Naive thymus-derived CD4-positive, alpha-beta T cell (primary cell): ENCODE results near the gene APPL1. TPM values are rescaled to one million over a fixed set of nuclear protein-coding genes. Genes with fewer than 3 reads are reported as not detected.

Experiments
- ATAC-seq: fragments of 150-1000 bp; cut with Tn5 transposase; 2 replicates; pipeline ENCODE4 v1.10.0; 2021; ENCODE audit warnings: mild to moderate bottlenecking, moderate library complexity
- CTCF ChIA-PET: fragments of 350-600 bp; sonication (Branson Sonifier 250); formaldehyde crosslinking; loops from one replicate; lab custom pipeline; 2021; ENCODE audit warnings: antibody characterized with exemption; lab: Charles Lee
- POLR2A ChIA-PET: fragments of 350-600 bp; sonication (Branson Sonifier 250); formaldehyde crosslinking; loops from one replicate; lab custom pipeline; 2021; ENCODE audit warnings: antibody characterized with exemption, inconsistent platforms; lab: Charles Lee
- DNase-seq, 9 donors: peaks; one replicate each; pipeline versions ENCODE4 v3.0.0 to v3.0.0-alpha.2; 2020 to 2022; ENCODE audit warnings: mixed read lengths in 1 of 9
- H3K27ac ChIP-seq: one replicate; pipeline ENCODE4 v1.7.0; 2013; ENCODE audit warnings: mild to moderate bottlenecking, low read depth, low read length, moderate library complexity
- H3K27me3 ChIP-seq, 2 donors: one replicate each; pipeline ENCODE4 v1.7.0; 2013; ENCODE audit warnings: low read length in 2 of 2, mild to moderate bottlenecking in 2 of 2, moderate library complexity in 2 of 2; ENCODE audit not compliant: control insufficient read depth in 2 of 2, insufficient read depth in 2 of 2
- H3K36me3 ChIP-seq, 3 experiments: 1 replicate in 2 of 3; 2 replicates in 1 of 3; pipeline ENCODE4 v1.7.0; 2013; ENCODE audit warnings: low read length in 3 of 3, mild to moderate bottlenecking in 3 of 3, moderate library complexity in 1 of 3; ENCODE audit not compliant: insufficient read depth in 3 of 3, control insufficient read depth in 2 of 3
- H3K4me1 ChIP-seq, 2 donors: one replicate each; pipeline ENCODE4 v1.7.0; 2013; ENCODE audit warnings: low read length in 2 of 2, mild to moderate bottlenecking in 2 of 2, moderate library complexity in 1 of 2; ENCODE audit not compliant: control insufficient read depth in 2 of 2, insufficient read depth in 2 of 2
- H3K4me3 ChIP-seq: 2 replicates; pipeline ENCODE4 v1.7.0; 2013; ENCODE audit warnings: mild to moderate bottlenecking, low read length
- H3K9me3 ChIP-seq, 3 experiments: 1 replicate in 2 of 3; 2 replicates in 1 of 3; pipeline ENCODE4 v1.7.0; 2013; ENCODE audit warnings: low read length in 3 of 3; ENCODE audit not compliant: control insufficient read depth in 2 of 3
- H3K27ac Mint-ChIP-seq, 9 donors: one replicate each; pipeline ENCODE4 v1.8.0; 2020 to 2022; ENCODE audit warnings: mixed read lengths in 9 of 9, mild to moderate bottlenecking in 8 of 9, moderate library complexity in 5 of 9, inconsistent platforms in 2 of 9
- H3K27me3 Mint-ChIP-seq, 5 donors: one replicate each; pipeline ENCODE4 v1.8.0; 2021 to 2022; ENCODE audit warnings: mixed read lengths in 5 of 5, mild to moderate bottlenecking in 1 of 5
- H3K36me3 Mint-ChIP-seq, 5 donors: one replicate each; pipeline ENCODE4 v1.8.0; 2020 to 2022; ENCODE audit warnings: mixed read lengths in 5 of 5, mild to moderate bottlenecking in 3 of 5, inconsistent platforms in 1 of 5
- H3K4me1 Mint-ChIP-seq, 7 donors: one replicate each; pipeline ENCODE4 v1.8.0; 2020 to 2022; ENCODE audit warnings: mixed read lengths in 7 of 7, mild to moderate bottlenecking in 3 of 7, inconsistent platforms in 1 of 7
- H3K4me3 Mint-ChIP-seq, 10 donors: one replicate each; pipeline ENCODE4 v1.8.0; 2020 to 2022; ENCODE audit warnings: mild to moderate bottlenecking in 10 of 10, mixed read lengths in 10 of 10, moderate library complexity in 6 of 10, inconsistent platforms in 2 of 10
- H3K9me3 Mint-ChIP-seq, 11 donors: one replicate each; pipeline ENCODE4 v1.8.0; 2020 to 2022; ENCODE audit warnings: mixed read lengths in 11 of 11, mild to moderate bottlenecking in 4 of 11, inconsistent platforms in 1 of 11, moderate library complexity in 1 of 11
- intact Hi-C, 2 donors: fragments of 100-400 bp; cut with micrococcal nuclease; formaldehyde crosslinking; loops; one replicate each; pipeline ENCODE4 v1.15.1; 2023
- polyA plus RNA-seq, 2 donors: library from polyadenylated mRNA; unstranded; fragments of 300-500 nt; fragmentation: Illumina TruSeq; gene quantifications; one replicate each; pipeline ENCODE4 v1.2.3, GENCODE V29; 2021
- total RNA-seq, 6 experiments: library from RNA in 5 of 6; stranded (reverse) in 5 of 6; gene quantifications; 1 replicate in 5 of 6; 2 replicates in 1 of 6; pipeline ENCODE4 v1.2.3 and lab custom pipeline; 2021 to 2026

The APPL1 gene
- total and polyA plus RNA-seq, 7 experiments from 2014 or later: 25.4 to 58.8 (median 34.1) TPM

DNA sequence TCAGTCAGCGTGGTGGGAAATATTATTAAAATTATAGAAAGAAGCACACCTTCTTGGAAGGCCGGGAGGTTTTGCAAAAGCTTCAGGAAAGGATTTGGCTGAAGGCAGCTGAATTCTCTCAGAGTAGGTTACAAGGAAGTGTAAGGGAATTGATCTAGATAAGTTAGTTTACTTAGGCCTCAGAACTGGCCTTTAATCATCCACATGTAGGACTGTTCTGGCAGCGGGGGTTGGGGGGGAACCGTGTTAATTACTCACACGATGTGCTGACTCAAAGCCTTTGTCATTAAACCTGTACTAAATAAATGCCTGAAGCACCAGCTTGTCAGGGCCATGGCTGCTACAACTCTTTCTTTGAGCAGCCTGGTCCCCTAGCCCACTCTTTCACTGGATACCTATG, 52.2 kb downstream of the APPL1 start:
- ChIA-PET POLR2A (no interaction called here), CTCF (no interaction called here)
- Mint-ChIP-seq H3K36me3 (peaks cover 0 to 9% (median 0%) of the 10 kb centered on the region in 5 donors), H3K27me3 (no peaks in the 10 kb centered on the region), H3K27ac (no peak overlapping the region), H3K4me3 (no peak overlapping the region), H3K4me1 (peaks cover 0 to 5% (median 0%) of the 10 kb centered on the region in 7 donors), H3K9me3 (peaks cover 0 to 11% (median 0%) of the 10 kb centered on the region in 11 donors)
- no peak for ATAC-seq
- DNase-seq: no peak
- no peaks in the 10 kb centered on the region for H3K9me3 ChIP-seq
- no peaks in the 10 kb centered on the region for H3K4me1 ChIP-seq
- no peaks in the 10 kb centered on the region for H3K27me3 ChIP-seq
- no peak overlapping the region for H3K27ac ChIP-seq
- intact Hi-C loops: no loop called here
- H3K4me3 ChIP-seq: no peak overlapping the region
- H3K36me3 ChIP-seq: peaks cover 0 to under 1% (median 0%) of the 10 kb centered on the region in 3 experiments

DNA sequence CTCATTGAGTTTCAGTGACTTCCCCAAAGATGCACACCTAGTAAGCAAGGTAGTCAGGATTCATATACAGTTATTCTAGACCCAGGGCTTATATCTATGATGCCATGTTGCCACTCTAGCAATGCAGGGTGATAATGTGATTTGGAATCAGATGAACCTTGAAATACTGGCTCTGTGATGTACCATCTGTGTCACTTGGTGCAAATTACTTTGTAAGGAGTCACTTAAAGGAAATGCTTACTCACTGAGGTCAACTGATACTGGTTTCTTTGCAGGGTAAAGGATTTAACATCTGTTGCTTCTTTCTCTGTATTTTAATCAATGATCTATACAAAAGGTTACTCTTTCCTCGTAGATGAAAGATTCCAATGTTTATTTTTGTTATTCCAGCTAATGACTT, 54.2 kb downstream of the APPL1 start:
- ChIA-PET CTCF (no interaction called here), POLR2A (interaction anchor here (0.6 kb wide), 1 partner anchor 53 kb away, joined by 3 read pairs; no protein-coding TSS in a partner anchor)
- Histone ChIP-seq H3K27me3 (no peaks in the 10 kb centered on the region), H3K4me3 (no peak overlapping the region), H3K9me3 (no peaks in the 10 kb centered on the region), H3K27ac (no peak overlapping the region), H3K4me1 (no peaks in the 10 kb centered on the region), H3K36me3 (no peaks in the 10 kb centered on the region)
- intact Hi-C loops: no loop called here
- H3K27me3 Mint-ChIP-seq: peaks cover 0 to 5% (median 0%) of the 10 kb centered on the region in 5 donors
- peaks cover 0 to 11% (median 0%) of the 10 kb centered on the region in 5 donors for H3K36me3 Mint-ChIP-seq
- H3K4me1 Mint-ChIP-seq: peaks cover 0 to 5% (median 0%) of the 10 kb centered on the region in 7 donors
- DNase-seq (no peak), ATAC-seq (no peak)
- H3K4me3 Mint-ChIP-seq: no peak overlapping the region
- H3K27ac Mint-ChIP-seq: no peak overlapping the region
- peaks cover 0 to 11% (median 0%) of the 10 kb centered on the region in 11 donors for H3K9me3 Mint-ChIP-seq

DNA sequence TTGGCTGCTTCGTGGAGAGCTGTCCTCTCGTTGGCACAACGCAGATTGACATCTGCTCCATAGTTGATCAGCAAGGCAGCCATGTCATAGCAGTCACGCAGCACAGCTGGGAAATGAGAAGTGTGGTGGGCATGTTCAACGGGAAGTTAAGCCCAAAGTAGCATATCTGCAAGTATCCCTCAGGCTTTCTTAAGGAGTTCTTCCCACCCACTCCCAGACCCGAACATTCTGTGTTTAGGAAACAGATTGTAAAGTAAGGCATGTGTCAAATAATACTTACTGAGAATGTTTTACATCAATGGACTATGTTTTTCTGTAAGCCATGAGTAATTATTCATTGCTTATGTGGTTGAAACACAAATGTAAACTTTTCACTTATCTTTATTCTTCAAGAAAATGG, 55.8 kb downstream of the APPL1 start:
- Mint-ChIP-seq H3K9me3 (peaks cover 0 to 17% (median 2%) of the 10 kb centered on the region in 11 donors), H3K27ac (no peak overlapping the region), H3K4me3 (no peak overlapping the region), H3K36me3 (peaks cover 0 to 7% (median 0%) of the 10 kb centered on the region in 5 donors), H3K4me1 (peaks cover 0 to 5% (median 0%) of the 10 kb centered on the region in 7 donors), H3K27me3 (peaks cover 0 to 6% (median 0%) of the 10 kb centered on the region in 5 donors)
- CTCF ChIA-PET: no interaction called here
- no peaks in the 10 kb centered on the region for H3K4me1 ChIP-seq
- no peaks in the 10 kb centered on the region for H3K9me3 ChIP-seq
- H3K27ac ChIP-seq: no peak overlapping the region
- no peaks in the 10 kb centered on the region for H3K36me3 ChIP-seq
- no peak for ATAC-seq
- intact Hi-C loops: no loop called here
- H3K4me3 ChIP-seq: no peak overlapping the region
- no peak for DNase-seq
- no peaks in the 10 kb centered on the region for H3K27me3 ChIP-seq
- POLR2A ChIA-PET: interaction anchor here (1.2 kb wide), 1 partner anchor 9 kb away, joined by 3 read pairs; no protein-coding TSS in a partner anchor

DNA sequence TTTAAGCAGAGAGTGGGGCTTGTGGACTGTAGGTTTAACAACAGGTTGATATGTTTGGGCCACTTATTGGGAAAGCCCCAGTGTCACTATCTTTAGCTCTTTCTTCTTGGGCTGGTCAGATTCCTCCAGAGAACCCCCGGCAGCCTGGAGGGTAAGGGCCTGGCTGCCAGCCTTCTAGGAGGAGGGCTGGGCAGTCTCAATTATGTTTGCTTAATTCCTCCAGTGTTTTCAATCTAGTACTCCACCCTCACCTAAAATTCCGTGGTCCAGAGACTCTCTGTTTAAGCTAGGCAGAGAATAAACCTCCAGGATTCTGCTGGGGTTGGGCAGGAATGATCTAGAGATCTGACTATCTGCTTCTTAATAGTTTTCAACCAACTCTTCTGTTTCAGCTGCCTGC, 59.7 kb downstream of the APPL1 start:
- Histone ChIP-seq H3K36me3 (no peaks in the 10 kb centered on the region), H3K9me3 (no peaks in the 10 kb centered on the region), H3K4me3 (no peak overlapping the region), H3K27ac (no peak overlapping the region), H3K4me1 (no peaks in the 10 kb centered on the region), H3K27me3 (peaks cover 0 to 4% of the 10 kb centered on the region in 2 donors)
- no peak overlapping the region for H3K27ac Mint-ChIP-seq
- peaks cover 0 to 3% (median 0%) of the 10 kb centered on the region in 7 donors for H3K4me1 Mint-ChIP-seq
- CTCF ChIA-PET: no interaction called here
- H3K9me3 Mint-ChIP-seq: peaks cover 0 to 6% (median 0%) of the 10 kb centered on the region in 11 donors
- ATAC-seq: no peak
- no peak overlapping the region for H3K4me3 Mint-ChIP-seq
- DNase-seq: no peak
- H3K36me3 Mint-ChIP-seq: peaks cover 0 to 6% (median 0%) of the 10 kb centered on the region in 5 donors
- H3K27me3 Mint-ChIP-seq: peaks cover 4 to 20% (median 7%) of the 10 kb centered on the region in 5 donors
- POLR2A ChIA-PET: no interaction called here
- intact Hi-C loops: no loop called here

DNA sequence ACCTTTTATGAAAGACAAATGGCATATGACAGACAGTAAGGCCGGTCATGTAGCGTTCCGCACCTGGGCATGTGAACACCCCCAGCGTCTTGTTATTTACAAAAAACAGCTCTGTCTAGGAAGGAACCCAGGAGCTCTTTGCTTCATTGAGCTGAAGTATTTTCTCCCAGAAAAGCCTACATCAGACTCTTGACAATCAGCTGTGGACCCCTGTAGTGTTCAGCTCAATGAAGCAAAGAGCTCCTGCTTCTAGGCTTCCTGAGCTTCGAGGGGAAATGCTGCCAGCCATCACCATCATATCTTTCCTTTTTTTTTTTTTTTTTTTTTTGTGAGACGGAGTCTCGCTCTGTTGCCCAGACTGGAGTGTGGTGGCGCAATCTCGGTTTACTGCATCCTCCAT, 60.9 kb downstream of the APPL1 start:
- Mint-ChIP-seq H3K36me3 (peaks cover 0 to 6% (median 0%) of the 10 kb centered on the region in 5 donors), H3K4me1 (peaks cover 0 to 3% (median 0%) of the 10 kb centered on the region in 7 donors), H3K27me3 (peaks cover 4 to 20% (median 9%) of the 10 kb centered on the region in 5 donors), H3K4me3 (no peak overlapping the region), H3K27ac (peak overlapping the region in 1 of 9 donors; percentile 42), H3K9me3 (peaks cover 0 to 6% (median 0%) of the 10 kb centered on the region in 11 donors)
- no peak for ATAC-seq
- no peak for DNase-seq
- CTCF ChIA-PET: no interaction called here
- H3K9me3 ChIP-seq: no peaks in the 10 kb centered on the region
- H3K27me3 ChIP-seq: peaks cover 0 to 4% of the 10 kb centered on the region in 2 donors
- no peak overlapping the region for H3K4me3 ChIP-seq
- POLR2A ChIA-PET: no interaction called here
- H3K36me3 ChIP-seq: no peaks in the 10 kb centered on the region
- no peak overlapping the region for H3K27ac ChIP-seq
- intact Hi-C loops: no loop called here
- H3K4me1 ChIP-seq: no peaks in the 10 kb centered on the region

DNA sequence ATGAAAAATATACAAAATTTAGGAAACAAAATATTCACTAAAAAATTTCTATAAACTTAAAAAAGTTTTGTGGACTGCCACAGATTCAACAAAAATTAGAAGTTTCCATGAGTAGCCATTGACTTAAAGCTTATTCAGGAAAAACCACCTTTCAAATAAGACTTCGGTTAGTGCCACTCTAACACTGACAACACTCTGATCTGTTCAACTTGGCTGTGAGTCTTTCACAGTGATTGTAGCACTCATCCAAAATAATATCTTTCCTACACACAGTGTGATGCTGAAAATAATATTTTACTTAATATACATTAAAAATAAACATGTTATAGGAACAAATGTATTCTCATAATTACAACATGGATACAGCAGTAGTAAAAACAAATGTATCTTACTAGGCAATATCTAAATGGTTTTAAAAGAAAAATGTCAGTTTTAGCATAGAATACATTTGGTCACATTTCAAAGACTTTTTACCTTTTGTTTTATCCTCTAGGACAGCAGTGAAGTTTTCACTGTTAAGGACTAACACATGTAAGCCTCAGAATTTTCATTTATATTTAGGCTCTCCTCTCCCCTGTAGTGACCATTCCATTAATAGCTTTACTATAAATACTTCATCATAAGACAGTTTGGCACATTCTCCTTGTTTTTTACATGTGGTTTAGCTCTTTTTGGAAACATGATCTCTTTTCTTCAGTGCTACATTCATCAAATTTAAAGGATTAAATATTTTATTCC, 64.8 kb downstream of the APPL1 start, which contains the start of gene ASB14:
Gene ASB14, minus strand, starts transcription at position 527 of the 738 bp plus-strand sequence. CDS start 652 bp downstream, outside the sequence.
- H3K27ac ChIP-seq: no peak within 1 kb of the TSS
- DNase-seq (no peak), ATAC-seq (no peak)
- H3K4me1 Mint-ChIP-seq: peaks cover 0 to 3% (median 0%) of the 10 kb centered on the region in 7 donors
- intact Hi-C loops: no loop called here
- no peak within 1 kb of the TSS for H3K4me3 Mint-ChIP-seq
- no peaks in the 10 kb centered on the region for H3K36me3 ChIP-seq
- peaks cover 0 to 4% (median 0%) of the 10 kb centered on the region in 11 donors for H3K9me3 Mint-ChIP-seq
- ChIA-PET CTCF (no interaction called here), POLR2A (no interaction called here)
- H3K9me3 ChIP-seq: no peaks in the 10 kb centered on the region
- peaks cover 0 to 4% of the 10 kb centered on the region in 2 donors for H3K27me3 ChIP-seq
- H3K4me3 ChIP-seq: no peak within 1 kb of the TSS
- H3K36me3 Mint-ChIP-seq: peaks cover 0 to 6% (median 0%) of the 10 kb centered on the region in 5 donors
- H3K4me1 ChIP-seq: no peaks in the 10 kb centered on the region
- peaks cover 10 to 25% (median 21%) of the 10 kb centered on the region in 5 donors for H3K27me3 Mint-ChIP-seq
- no peak within 1 kb of the TSS for H3K27ac Mint-ChIP-seq
